LNCaP clone FGC (cell line): ENCODE data around the gene ATXN7L2.

Source experiments
- DNase-seq: peaks from one replicate; pipeline ENCODE4 v3.0.0-alpha.2; 2011; ENCODE audit warnings: low read depth
- H3K4me3 ChIP-seq: 2 replicates; pipeline ENCODE4 v1.5.1; 2011; ENCODE audit warnings: mild to moderate bottlenecking, low read depth, low read length, control low read depth
- TF ChIP-seq, protein P1 (sequence below): IDR thresholded peaks from 2 replicates; pipeline ENCODE4 v1.5.1; 2012; ENCODE audit warnings: mild to moderate bottlenecking; ENCODE audit not compliant: control insufficient read depth, insufficient read depth; ENCODE audit errors: extremely low read depth

ATXN7L2 gene

GRCh38 chr1:109482791-109483671 is 674 bp upstream of the ATXN7L2 start:
- TF ChIP-seq, protein P1, sequence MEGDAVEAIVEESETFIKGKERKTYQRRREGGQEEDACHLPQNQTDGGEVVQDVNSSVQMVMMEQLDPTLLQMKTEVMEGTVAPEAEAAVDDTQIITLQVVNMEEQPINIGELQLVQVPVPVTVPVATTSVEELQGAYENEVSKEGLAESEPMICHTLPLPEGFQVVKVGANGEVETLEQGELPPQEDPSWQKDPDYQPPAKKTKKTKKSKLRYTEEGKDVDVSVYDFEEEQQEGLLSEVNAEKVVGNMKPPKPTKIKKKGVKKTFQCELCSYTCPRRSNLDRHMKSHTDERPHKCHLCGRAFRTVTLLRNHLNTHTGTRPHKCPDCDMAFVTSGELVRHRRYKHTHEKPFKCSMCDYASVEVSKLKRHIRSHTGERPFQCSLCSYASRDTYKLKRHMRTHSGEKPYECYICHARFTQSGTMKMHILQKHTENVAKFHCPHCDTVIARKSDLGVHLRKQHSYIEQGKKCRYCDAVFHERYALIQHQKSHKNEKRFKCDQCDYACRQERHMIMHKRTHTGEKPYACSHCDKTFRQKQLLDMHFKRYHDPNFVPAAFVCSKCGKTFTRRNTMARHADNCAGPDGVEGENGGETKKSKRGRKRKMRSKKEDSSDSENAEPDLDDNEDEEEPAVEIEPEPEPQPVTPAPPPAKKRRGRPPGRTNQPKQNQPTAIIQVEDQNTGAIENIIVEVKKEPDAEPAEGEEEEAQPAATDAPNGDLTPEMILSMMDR, result no peak
- peak overlapping the region; percentile 56 for H3K4me3 ChIP-seq
- DNase-seq, result no peak

GRCh38 chr1:109484519-109484975 is 842 bp downstream of the ATXN7L2 start:
- TF ChIP-seq, protein P1, result no peak
- peak overlapping the region; percentile 85 for H3K4me3 ChIP-seq
- DNase-seq, result no peak

DNA sequence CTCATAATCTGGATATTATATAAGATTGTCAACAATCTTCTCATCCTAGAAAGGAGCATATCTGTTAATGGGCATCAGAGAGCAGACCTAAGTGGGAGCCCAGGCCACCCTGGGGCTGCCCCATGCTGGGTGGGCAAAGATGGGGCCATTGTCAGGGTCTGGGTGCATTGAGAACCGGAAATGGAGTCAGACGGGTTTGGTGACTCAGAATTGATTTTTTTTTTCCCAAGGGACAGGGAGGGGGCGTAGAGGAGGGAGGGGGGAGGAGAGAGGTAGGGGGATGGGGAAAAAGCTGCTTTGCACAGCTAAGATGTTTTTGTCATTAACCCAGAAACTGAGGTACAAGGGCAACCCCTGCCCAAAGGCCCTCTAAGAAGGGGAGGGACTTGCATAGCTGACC is 1.3 kb downstream of the ATXN7L2 start:
- peak overlapping the region; percentile 85 for H3K4me3 ChIP-seq
- TF ChIP-seq, protein P1, result no peak
- no peak for DNase-seq

- no peak overlapping the region for H3K4me3 ChIP-seq
- TF ChIP-seq, protein P1, result no peak
- DNase-seq, result no peak
Observed at GRCh38 chr1:109487261-109487660, 3.6 kb downstream of the ATXN7L2 start.

DNA sequence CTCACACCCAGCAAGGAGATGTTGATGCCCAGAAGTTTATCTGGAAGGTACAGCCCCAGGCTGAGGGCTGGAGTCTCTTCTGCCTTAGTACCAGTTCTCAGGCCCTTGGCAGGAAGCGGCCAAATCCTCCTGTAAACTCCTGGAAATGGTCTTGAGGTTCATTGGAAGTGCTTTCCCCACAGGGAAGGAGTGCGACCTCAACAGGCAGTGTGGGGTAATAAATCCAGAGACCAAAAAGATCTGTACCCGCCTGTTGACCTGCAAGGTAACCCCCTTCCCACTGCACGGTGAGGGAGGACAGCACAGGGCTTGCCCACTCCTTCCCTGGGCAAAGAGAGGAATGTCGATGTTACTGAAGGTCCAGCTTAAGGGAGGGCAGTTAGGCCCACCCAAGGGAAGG is 4.5 kb downstream of the ATXN7L2 start:
- H3K4me3 ChIP-seq, result no peak overlapping the region
- no peak for DNase-seq
- TF ChIP-seq, protein P1, result 0 out of 2 replicates have a peak, but pooled peaks have one; percentile 4

GRCh38 chr1:109488696-109489095 is 5.0 kb downstream of the ATXN7L2 start:
- no peak for DNase-seq
- no peak overlapping the region for H3K4me3 ChIP-seq
- TF ChIP-seq, protein P1, result no peak
